ENCODE data around the gene CEP68. TPM values are rescaled to one million over a fixed set of nuclear protein-coding genes. Genes with fewer than 3 reads are reported as not detected.

The CEP68 gene
- total and polyA plus RNA-seq, 12 donors, result 5.6 to 19.3 (median 10.7) TPM

DNA sequence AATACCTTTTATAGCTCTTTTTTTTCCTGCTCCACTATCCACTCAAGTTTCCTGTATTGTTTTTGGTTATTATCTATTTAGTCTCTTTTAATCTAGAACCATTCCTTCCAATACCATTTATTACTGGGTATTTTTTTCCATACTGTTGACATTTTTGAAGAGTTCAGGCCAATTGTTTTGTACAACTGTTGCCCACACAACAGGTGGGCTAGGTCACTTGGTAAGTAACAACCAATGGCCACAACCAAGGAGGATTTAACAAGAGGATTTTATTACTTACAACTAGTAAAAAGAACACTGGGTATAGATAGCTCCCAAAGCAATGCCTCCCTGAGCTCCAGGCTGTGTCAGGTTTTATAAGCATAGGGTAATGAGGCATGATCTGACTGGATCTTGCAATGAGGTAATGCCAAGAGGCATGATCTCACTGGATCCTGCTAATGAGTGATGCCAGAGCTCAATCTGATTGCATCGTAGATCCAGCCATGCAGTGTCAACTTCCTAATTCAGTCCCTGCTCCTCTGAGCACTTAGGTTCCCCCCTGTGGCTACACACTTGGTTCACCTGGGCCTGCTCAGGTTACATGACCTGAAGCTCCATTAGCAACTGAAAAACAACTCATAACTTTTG, 7.1 kb upstream of the CEP68 start:
- no peaks in the 10 kb centered on the region for H3K27me3 ChIP-seq
- H3K27ac ChIP-seq, result no peak overlapping the region
- no peak overlapping the region for H3K4me3 ChIP-seq
- no peaks in the 10 kb centered on the region for H3K36me3 ChIP-seq (replicated peaks in 1 of 2)
- TF ChIP-seq, protein P1, sequence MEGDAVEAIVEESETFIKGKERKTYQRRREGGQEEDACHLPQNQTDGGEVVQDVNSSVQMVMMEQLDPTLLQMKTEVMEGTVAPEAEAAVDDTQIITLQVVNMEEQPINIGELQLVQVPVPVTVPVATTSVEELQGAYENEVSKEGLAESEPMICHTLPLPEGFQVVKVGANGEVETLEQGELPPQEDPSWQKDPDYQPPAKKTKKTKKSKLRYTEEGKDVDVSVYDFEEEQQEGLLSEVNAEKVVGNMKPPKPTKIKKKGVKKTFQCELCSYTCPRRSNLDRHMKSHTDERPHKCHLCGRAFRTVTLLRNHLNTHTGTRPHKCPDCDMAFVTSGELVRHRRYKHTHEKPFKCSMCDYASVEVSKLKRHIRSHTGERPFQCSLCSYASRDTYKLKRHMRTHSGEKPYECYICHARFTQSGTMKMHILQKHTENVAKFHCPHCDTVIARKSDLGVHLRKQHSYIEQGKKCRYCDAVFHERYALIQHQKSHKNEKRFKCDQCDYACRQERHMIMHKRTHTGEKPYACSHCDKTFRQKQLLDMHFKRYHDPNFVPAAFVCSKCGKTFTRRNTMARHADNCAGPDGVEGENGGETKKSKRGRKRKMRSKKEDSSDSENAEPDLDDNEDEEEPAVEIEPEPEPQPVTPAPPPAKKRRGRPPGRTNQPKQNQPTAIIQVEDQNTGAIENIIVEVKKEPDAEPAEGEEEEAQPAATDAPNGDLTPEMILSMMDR (IDR thresholded peaks at IDR 0.05), result no peak
- TF ChIP-seq POLR2A (IDR thresholded peaks at IDR 0.05), result no peak
- DNase-seq, result no peak
- H3K4me1 ChIP-seq (replicated peaks in 1 of 2), result no peaks in the 10 kb centered on the region
- H3K9me3 ChIP-seq (replicated peaks in 1 of 3), result peaks cover 0 to 3% (median 0%) of the 10 kb centered on the region in 3 donors
- WGBS, 4 donors, result 86 to 100% (median 94%) methylated on average over 1 of the region's 1 CpG
- intact Hi-C loops (cut with DNase I), result no loop called here

DNA sequence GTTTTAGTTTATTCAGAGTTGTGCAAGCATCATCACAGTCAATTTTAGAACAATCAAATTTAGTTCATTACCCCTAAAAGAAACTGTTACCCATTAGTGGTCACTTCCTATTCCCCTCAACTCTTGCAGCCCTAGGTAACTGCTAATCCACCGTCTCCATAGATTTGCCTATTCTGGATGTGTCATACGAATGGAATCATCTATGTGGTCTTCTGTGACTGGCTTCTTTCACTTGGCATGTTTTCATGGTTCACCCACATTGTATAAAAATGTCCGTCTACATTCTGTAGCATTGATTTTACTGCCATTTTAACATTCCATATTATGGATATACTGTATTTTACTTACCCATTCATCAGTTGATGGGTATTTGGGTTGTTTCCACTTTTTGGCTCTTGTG, 5.3 kb upstream of the CEP68 start:
- H3K9me3 ChIP-seq (replicated peaks in 1 of 3), result no peaks in the 10 kb centered on the region
- no peak for DNase-seq
- H3K27me3 ChIP-seq, result no peaks in the 10 kb centered on the region
- WGBS, 4 donors, result 83 to 95% (median 94%) methylated on average over 3 of the region's 3 CpGs
- H3K27ac ChIP-seq, result no peak overlapping the region
- intact Hi-C loops (cut with DNase I), result no loop called here
- no peaks in the 10 kb centered on the region for H3K36me3 ChIP-seq (replicated peaks in 1 of 2)
- TF ChIP-seq, protein P1 (IDR thresholded peaks at IDR 0.05), result no peak
- no peak overlapping the region for H3K4me3 ChIP-seq
- peaks cover 0 to 6% of the 10 kb centered on the region in 2 donors for H3K4me1 ChIP-seq (replicated peaks in 1 of 2)

DNA sequence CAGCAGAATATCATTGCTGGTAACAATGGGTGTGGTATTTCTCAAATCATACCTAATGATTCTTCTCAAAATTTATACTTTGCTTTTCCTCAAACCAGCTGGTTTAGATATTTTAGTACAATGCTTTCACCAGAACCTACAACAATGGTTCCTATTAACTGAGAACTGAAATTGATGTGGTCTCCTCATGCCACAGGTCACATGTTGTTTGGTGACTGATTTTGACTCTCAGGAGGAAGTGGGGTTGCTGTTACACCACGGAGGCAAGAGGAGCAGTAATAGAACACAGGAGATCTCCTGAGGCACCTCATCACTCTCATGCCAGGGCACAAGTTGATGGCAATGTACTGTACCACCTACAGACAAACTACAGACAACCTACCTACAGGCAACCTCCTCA, 3.0 kb upstream of the CEP68 start:
- TF ChIP-seq POLR2A (IDR thresholded peaks at IDR 0.05), result no peak
- TF ChIP-seq, protein P1 (IDR thresholded peaks at IDR 0.05), result no peak
- 35 to 67% (median 47%) methylated on average over 1 of the region's 1 CpG for WGBS, 4 donors
- Histone ChIP-seq H3K36me3 (replicated peaks in 1 of 2) (no peaks in the 10 kb centered on the region), H3K27me3 (no peaks in the 10 kb centered on the region), H3K27ac (no peak overlapping the region), H3K9me3 (replicated peaks in 1 of 3) (no peaks in the 10 kb centered on the region), H3K4me1 (replicated peaks in 1 of 2) (peaks cover 8 to 17% of the 10 kb centered on the region in 2 donors), H3K4me3 (no peak overlapping the region)
- intact Hi-C loops (cut with DNase I), result no loop called here
- no peak for DNase-seq

DNA sequence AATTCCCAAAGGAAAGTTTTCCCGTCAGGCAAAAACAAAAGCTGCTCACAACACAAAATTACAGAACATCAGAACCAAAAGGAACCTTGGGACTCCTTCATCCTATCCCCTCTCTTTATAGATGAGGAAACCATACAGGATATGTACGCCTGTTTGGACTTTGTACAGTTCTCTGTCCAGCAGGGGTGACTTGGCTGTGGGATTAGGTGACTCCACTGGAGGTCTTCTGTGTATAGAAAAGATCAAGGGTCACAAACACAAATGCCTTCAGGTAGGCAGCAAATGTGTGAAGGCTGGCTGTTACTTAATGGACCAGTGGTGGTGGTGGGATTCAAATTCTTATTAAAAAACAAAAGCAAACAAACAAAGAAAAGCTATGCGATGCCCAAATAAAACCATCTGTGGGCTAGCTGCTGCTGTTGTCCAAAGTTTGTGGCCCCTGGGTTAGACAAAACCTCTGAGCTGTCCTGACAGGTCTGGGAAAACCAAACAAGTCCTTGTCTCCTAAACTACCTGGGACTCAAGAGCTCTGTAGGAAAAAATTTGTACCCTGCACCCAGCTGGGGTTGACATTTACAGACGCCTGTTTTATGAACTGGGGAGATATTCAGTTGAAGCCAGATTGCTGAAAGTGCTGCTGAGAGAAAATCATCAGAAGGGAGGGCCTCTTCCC, 1.3 kb upstream of the CEP68 start:
- Histone ChIP-seq H3K27me3 (no peaks in the 10 kb centered on the region), H3K4me3 (no peak overlapping the region), H3K9me3 (replicated peaks in 1 of 3) (no peaks in the 10 kb centered on the region), H3K4me1 (replicated peaks in 1 of 2) (peaks cover 8 to 31% of the 10 kb centered on the region in 2 donors), H3K27ac (no peak overlapping the region), H3K36me3 (replicated peaks in 1 of 2) (no peaks in the 10 kb centered on the region)
- WGBS, 4 donors, result 66 to 78% (median 72%) methylated on average over 4 of the region's 4 CpGs
- intact Hi-C loops (cut with DNase I), result no loop called here
- no peak for DNase-seq
- TF ChIP-seq, protein P1 (IDR thresholded peaks at IDR 0.05), result no peak
- TF ChIP-seq POLR2A (IDR thresholded peaks at IDR 0.05), result no peak
